Fibroblast of pulmonary artery (primary cell): ENCODE measurements around the gene TECPR1.

Experiments
- DNase-seq: peaks from one replicate; pipeline ENCODE4 v3.0.0-alpha.2; 2010; ENCODE audit warnings: low read depth
- H3K4me3 ChIP-seq: replicated peaks from 2 replicates; pipeline ENCODE4 v1.5.1; 2011; ENCODE audit warnings: low read depth, mild to moderate bottlenecking, control low read depth, low read length, moderate library complexity
- TF ChIP-seq, protein P1 (sequence below): IDR thresholded peaks from 2 replicates; pipeline ENCODE4 v1.5.1; 2011; ENCODE audit warnings: mild to moderate bottlenecking, control low read depth, low read length, inconsistent platforms; ENCODE audit errors: missing control alignments

TECPR1 gene

DNA sequence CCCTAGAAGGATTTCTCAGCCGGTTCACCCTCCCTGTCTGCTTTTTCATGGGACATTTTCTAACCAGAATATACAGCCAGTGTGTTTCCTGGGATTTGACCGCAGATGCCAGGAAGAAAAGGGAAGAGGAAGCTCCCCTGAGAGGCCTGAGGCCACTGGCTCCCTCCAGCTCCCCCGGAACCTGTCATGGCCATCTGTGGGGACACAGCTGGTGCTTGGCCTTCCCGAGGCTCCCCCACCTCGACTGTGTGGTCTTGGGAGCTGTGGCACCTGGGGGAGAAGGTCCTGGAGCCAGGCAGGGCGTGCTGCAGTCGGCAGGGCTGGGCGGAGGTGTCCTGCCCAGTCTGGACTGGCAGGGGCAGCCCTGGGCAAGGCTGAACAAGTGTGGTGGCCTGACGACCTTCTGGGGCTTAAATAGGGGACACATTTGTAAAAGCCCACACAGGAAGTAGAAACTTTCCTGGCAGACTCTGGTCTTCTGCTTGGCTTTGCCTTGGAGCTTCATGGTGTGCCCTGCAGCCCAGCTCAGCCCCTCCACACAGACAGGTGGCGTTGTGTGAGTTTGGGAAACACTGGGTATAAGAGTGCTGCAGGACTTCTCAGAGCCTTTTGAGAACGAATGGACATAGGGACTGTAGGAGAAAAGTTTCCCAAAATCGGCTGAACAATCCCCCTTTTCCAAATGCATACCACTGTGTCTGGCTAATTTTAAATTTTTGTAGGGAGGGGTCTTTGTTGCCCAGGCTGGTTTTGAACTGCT is 36.2 kb upstream of the TECPR1 start:
- H3K4me3 ChIP-seq = no peak overlapping the region
- DNase-seq = no peak
- TF ChIP-seq, protein P1, sequence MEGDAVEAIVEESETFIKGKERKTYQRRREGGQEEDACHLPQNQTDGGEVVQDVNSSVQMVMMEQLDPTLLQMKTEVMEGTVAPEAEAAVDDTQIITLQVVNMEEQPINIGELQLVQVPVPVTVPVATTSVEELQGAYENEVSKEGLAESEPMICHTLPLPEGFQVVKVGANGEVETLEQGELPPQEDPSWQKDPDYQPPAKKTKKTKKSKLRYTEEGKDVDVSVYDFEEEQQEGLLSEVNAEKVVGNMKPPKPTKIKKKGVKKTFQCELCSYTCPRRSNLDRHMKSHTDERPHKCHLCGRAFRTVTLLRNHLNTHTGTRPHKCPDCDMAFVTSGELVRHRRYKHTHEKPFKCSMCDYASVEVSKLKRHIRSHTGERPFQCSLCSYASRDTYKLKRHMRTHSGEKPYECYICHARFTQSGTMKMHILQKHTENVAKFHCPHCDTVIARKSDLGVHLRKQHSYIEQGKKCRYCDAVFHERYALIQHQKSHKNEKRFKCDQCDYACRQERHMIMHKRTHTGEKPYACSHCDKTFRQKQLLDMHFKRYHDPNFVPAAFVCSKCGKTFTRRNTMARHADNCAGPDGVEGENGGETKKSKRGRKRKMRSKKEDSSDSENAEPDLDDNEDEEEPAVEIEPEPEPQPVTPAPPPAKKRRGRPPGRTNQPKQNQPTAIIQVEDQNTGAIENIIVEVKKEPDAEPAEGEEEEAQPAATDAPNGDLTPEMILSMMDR = no peak

- H3K4me3 ChIP-seq = no peak overlapping the region
Measured at GRCh38 chr7:98287486-98287959, 35.5 kb upstream of the TECPR1 start.

GRCh38 chr7:98286701-98287485 is 34.9 kb upstream of the TECPR1 start:
- no peak for DNase-seq
- H3K4me3 ChIP-seq = no peak overlapping the region
- TF ChIP-seq, protein P1 = no peak

More at GRCh38 chr7:98287486-98287959, 35.5 kb upstream of the TECPR1 start:
- DNase-seq = no peak
- TF ChIP-seq, protein P1 = no peak

- H3K4me3 ChIP-seq = peak overlapping the region; percentile 95
- TF ChIP-seq, protein P1 = no peak
- DNase-seq = peak; percentile 52
Measured at GRCh38 chr7:98286093-98286539, 34.1 kb upstream of the TECPR1 start.

GRCh38 chr7:98285157-98286092 is 33.4 kb upstream of the TECPR1 start:
- no peak for DNase-seq
- peak overlapping the region; percentile 95 for H3K4me3 ChIP-seq
- TF ChIP-seq, protein P1 = no peak

DNA sequence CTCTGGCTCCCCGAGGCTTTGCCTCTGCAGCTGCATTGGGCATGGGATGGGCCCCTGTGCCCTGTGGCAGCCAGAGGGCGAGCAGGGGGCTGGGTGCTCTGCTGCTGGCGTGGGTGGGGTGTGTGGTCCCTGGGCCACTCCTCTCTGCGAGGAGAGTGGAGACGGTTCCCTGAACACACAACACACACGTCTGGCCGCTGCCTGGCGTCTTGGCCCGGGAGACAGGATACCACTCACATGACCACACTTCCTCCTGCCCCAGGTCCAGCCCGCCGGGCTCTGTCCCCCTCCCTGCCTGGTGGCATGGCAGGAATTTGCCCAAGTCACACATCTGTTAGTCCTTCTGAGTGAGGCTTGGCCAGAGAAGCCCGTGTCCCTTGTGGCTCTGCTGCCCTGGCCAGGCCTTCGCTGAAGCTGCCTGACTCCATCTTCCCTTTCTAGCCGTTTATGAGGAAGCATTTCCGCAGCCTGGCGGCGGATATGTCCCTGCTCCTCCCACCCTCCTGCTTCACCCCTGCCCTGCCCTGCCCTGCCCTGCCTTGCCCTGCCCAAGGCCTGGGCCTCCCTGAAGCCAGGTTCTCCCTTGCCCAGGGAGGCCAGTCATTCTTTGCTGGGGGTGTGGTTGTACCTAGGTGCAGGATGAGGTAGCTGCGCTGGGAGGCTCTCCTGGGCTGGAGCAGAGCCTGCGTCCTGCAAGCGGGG is 32.5 kb upstream of the TECPR1 start:
- peak overlapping the region; percentile 95 for H3K4me3 ChIP-seq
- DNase-seq = peak; percentile 69
- TF ChIP-seq, protein P1 = no peak
